ENCODE results near the gene LIAS.

The LIAS gene

DNA sequence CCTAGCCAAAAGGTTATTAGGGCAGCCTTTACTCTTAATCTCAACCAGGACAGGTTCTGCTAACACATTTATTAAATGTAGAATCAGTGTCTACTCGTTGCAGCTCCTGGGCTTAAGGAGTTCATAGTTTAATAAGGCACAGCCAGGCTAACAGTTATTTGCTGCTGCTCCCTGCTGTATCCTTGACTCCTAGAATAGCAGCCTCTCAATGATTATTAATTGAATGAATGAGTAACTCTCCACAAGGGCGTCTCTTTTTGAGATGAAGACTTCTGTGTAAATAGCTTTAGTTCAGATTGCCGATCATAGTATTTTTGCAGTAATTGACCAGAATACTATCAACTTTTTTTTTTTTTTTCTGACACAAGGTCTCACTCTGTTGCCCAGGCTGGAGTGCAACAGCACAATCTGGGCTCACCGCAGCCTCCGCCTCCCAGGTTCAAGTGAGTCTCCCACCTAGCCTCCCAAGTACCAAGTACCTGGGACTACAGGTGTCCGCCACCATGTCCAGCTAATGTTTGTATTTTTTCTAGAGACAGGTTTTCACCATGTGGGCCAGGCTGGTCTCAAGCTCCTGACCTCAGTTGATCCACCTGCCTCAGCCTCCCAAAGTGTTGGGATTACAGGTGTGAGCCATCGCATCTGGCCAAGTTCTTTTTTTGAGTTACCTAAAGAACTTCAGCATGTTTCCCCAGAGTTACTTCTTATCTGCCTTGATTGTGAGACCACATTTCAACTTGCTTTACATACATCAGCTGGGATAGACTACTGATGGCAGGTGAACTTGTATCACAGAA, 65.5 kb downstream of the LIAS start:
- ChIA-PET CTCF (interaction anchor here (0.8 kb wide), 1 partner anchor 55 kb away, joined by 3 read pairs; no protein-coding TSS in a partner anchor), POLR2A (interaction anchor here (1.1 kb wide), 1 partner anchor 15 kb away, joined by 4 read pairs; no protein-coding TSS in a partner anchor)
- Histone ChIP-seq H3K4me1 (ENCODE audit: control insufficient read depth, insufficient read depth, low read length) (no peaks in the 10 kb centered on the region), H3K27ac (ENCODE audit: extremely low read depth, low read depth, low read length) (no peak overlapping the region), H3K9me3 (ENCODE audit: control insufficient read depth, insufficient read depth, low read depth, low read length) (no peaks in the 10 kb centered on the region), H3K4me3 (ENCODE audit: low read depth, low read length) (no peak overlapping the region), H3K36me3 (ENCODE audit: control insufficient read depth in 2 of 2, insufficient read depth in 1 of 2, low read length in 2 of 2) (no peaks in the 10 kb centered on the region; a peak in 1 of 3 replicates)
- no peak for TF ChIP-seq ZNF324 (tag by site-specific recombination; IDR thresholded peaks at IDR 0.05)
- TF ChIP-seq ZNF404 (tag by site-specific recombination; IDR thresholded peaks at IDR 0.05): no peak
- no peak for TF ChIP-seq ZNF670 (tag by site-specific recombination; IDR thresholded peaks at IDR 0.05; ENCODE audit: low read depth)
- TF ChIP-seq, protein P1, sequence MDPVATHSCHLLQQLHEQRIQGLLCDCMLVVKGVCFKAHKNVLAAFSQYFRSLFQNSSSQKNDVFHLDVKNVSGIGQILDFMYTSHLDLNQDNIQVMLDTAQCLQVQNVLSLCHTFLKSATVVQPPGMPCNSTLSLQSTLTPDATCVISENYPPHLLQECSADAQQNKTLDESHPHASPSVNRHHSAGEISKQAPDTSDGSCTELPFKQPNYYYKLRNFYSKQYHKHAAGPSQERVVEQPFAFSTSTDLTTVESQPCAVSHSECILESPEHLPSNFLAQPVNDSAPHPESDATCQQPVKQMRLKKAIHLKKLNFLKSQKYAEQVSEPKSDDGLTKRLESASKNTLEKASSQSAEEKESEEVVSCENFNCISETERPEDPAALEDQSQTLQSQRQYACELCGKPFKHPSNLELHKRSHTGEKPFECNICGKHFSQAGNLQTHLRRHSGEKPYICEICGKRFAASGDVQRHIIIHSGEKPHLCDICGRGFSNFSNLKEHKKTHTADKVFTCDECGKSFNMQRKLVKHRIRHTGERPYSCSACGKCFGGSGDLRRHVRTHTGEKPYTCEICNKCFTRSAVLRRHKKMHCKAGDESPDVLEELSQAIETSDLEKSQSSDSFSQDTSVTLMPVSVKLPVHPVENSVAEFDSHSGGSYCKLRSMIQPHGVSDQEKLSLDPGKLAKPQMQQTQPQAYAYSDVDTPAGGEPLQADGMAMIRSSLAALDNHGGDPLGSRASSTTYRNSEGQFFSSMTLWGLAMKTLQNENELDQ (tag by site-specific recombination; IDR thresholded peaks at IDR 0.05; ENCODE audit: low read depth): no peak
- TF ChIP-seq, protein P2, sequence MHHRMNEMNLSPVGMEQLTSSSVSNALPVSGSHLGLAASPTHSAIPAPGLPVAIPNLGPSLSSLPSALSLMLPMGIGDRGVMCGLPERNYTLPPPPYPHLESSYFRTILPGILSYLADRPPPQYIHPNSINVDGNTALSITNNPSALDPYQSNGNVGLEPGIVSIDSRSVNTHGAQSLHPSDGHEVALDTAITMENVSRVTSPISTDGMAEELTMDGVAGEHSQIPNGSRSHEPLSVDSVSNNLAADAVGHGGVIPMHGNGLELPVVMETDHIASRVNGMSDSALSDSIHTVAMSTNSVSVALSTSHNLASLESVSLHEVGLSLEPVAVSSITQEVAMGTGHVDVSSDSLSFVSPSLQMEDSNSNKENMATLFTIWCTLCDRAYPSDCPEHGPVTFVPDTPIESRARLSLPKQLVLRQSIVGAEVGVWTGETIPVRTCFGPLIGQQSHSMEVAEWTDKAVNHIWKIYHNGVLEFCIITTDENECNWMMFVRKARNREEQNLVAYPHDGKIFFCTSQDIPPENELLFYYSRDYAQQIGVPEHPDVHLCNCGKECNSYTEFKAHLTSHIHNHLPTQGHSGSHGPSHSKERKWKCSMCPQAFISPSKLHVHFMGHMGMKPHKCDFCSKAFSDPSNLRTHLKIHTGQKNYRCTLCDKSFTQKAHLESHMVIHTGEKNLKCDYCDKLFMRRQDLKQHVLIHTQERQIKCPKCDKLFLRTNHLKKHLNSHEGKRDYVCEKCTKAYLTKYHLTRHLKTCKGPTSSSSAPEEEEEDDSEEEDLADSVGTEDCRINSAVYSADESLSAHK (tag by site-specific recombination; IDR thresholded peaks at IDR 0.05): no peak
- no peak for TF ChIP-seq ZNF140 (tag by site-specific recombination; IDR thresholded peaks at IDR 0.05)
- no peak for TF ChIP-seq ZNF596 (tag by site-specific recombination; IDR thresholded peaks at IDR 0.05)
- TF ChIP-seq, protein P3, sequence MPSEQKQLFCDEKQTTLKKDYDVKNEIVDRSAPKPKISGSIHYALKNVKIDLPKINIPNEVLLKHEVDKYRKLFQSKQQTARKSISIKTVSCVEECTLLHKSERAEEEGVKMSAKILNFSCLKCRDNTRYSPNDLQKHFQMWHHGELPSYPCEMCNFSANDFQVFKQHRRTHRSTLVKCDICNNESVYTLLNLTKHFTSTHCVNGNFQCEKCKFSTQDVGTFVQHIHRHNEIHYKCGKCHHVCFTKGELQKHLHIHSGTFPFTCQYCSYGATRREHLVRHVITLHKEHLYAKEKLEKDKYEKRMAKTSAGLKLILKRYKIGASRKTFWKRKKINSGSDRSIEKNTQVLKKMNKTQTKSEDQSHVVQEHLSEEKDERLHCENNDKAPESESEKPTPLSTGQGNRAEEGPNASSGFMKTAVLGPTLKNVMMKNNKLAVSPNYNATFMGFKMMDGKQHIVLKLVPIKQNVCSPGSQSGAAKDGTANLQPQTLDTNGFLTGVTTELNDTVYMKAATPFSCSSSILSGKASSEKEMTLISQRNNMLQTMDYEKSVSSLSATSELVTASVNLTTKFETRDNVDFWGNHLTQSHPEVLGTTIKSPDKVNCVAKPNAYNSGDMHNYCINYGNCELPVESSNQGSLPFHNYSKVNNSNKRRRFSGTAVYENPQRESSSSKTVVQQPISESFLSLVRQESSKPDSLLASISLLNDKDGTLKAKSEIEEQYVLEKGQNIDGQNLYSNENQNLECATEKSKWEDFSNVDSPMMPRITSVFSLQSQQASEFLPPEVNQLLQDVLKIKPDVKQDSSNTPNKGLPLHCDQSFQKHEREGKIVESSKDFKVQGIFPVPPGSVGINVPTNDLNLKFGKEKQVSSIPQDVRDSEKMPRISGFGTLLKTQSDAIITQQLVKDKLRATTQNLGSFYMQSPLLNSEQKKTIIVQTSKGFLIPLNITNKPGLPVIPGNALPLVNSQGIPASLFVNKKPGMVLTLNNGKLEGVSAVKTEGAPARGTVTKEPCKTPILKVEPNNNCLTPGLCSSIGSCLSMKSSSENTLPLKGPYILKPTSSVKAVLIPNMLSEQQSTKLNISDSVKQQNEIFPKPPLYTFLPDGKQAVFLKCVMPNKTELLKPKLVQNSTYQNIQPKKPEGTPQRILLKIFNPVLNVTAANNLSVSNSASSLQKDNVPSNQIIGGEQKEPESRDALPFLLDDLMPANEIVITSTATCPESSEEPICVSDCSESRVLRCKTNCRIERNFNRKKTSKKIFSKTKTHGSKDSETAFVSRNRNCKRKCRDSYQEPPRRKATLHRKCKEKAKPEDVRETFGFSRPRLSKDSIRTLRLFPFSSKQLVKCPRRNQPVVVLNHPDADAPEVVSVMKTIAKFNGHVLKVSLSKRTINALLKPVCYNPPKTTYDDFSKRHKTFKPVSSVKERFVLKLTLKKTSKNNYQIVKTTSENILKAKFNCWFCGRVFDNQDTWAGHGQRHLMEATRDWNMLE (tag by site-specific recombination; conservative IDR thresholded peaks at IDR 0.05; ENCODE audit: low read depth): no peak
- TF ChIP-seq ZNF626 (tag by site-specific recombination; IDR thresholded peaks at IDR 0.05): no peak
- no peak for TF ChIP-seq ZEB2 (tag by site-specific recombination; IDR thresholded peaks at IDR 0.05)
- TF ChIP-seq ZNF830 (tag by site-specific recombination; IDR thresholded peaks at IDR 0.05; ENCODE audit: low read depth): no peak
- TF ChIP-seq, protein P4, sequence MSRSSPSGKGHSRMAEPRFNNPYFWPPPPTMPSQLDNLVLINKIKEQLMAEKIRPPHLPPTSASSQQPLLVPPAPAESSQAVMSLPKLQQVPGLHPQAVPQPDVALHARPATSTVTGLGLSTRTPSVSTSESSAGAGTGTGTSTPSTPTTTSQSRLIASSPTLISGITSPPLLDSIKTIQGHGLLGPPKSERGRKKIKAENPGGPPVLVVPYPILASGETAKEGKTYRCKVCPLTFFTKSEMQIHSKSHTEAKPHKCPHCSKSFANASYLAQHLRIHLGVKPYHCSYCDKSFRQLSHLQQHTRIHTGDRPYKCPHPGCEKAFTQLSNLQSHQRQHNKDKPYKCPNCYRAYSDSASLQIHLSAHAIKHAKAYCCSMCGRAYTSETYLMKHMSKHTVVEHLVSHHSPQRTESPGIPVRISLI (tag by site-specific recombination; IDR thresholded peaks at IDR 0.05): no peak
- no peak for TF ChIP-seq ZNF37A (tag by site-specific recombination; IDR thresholded peaks at IDR 0.05)
- TF ChIP-seq ZNF391 (tag by site-specific recombination; IDR thresholded peaks at IDR 0.05; ENCODE audit: borderline replicate concordance, low read depth): no peak
- TF ChIP-seq, protein P5, sequence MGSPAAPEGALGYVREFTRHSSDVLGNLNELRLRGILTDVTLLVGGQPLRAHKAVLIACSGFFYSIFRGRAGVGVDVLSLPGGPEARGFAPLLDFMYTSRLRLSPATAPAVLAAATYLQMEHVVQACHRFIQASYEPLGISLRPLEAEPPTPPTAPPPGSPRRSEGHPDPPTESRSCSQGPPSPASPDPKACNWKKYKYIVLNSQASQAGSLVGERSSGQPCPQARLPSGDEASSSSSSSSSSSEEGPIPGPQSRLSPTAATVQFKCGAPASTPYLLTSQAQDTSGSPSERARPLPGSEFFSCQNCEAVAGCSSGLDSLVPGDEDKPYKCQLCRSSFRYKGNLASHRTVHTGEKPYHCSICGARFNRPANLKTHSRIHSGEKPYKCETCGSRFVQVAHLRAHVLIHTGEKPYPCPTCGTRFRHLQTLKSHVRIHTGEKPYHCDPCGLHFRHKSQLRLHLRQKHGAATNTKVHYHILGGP (tag by site-specific recombination; IDR thresholded peaks at IDR 0.05): no peak
- TF ChIP-seq BCL11A (tag by site-specific recombination; IDR thresholded peaks at IDR 0.05; ENCODE audit: low read depth): no peak
- no peak for TF ChIP-seq ZNF529 (tag by site-specific recombination; IDR thresholded peaks at IDR 0.05; ENCODE audit: insufficient replicate concordance)
- TF ChIP-seq, protein P6, sequence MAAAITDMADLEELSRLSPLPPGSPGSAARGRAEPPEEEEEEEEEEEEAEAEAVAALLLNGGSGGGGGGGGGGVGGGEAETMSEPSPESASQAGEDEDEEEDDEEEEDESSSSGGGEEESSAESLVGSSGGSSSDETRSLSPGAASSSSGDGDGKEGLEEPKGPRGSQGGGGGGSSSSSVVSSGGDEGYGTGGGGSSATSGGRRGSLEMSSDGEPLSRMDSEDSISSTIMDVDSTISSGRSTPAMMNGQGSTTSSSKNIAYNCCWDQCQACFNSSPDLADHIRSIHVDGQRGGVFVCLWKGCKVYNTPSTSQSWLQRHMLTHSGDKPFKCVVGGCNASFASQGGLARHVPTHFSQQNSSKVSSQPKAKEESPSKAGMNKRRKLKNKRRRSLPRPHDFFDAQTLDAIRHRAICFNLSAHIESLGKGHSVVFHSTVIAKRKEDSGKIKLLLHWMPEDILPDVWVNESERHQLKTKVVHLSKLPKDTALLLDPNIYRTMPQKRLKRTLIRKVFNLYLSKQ (tag by site-specific recombination; IDR thresholded peaks at IDR 0.05; ENCODE audit: borderline replicate concordance): no peak
